Neural crest cell (in vitro differentiated cells): ENCODE data around the gene COL5A1. TPM values are rescaled to one million over a fixed set of nuclear protein-coding genes. Genes with fewer than 3 reads are reported as not detected.
"Not testable (repeated sequence)": the region's sequence is repeated elsewhere in the genome, so short reads cannot be mapped to it uniquely, and the experiment has no call there.

Experiments
- DNase-seq: peaks from one replicate; pipeline ENCODE4 v3.0.0; 2021; ENCODE audit warnings: low read depth, mixed read lengths, low spot score
- H3K27ac Mint-ChIP-seq: one replicate; pipeline ENCODE4 v1.8.0; 2021; ENCODE audit warnings: mild to moderate bottlenecking, mixed read lengths; ENCODE audit not compliant: unreplicated experiment
- H3K27me3 Mint-ChIP-seq: 2 replicates; pipeline ENCODE4 v1.8.0; 2021; ENCODE audit warnings: low read depth, mild to moderate bottlenecking, mixed read lengths
- H3K36me3 Mint-ChIP-seq: 2 replicates; pipeline ENCODE4 v1.8.0; 2021; ENCODE audit warnings: low read depth, mild to moderate bottlenecking, mixed read lengths
- H3K4me1 Mint-ChIP-seq: 2 replicates; pipeline ENCODE4 v1.8.0; 2021; ENCODE audit warnings: mixed read lengths
- H3K4me3 Mint-ChIP-seq: one replicate; pipeline ENCODE4 v1.8.0; 2021; ENCODE audit warnings: mild to moderate bottlenecking, mixed read lengths
- H3K9me3 Mint-ChIP-seq: 2 replicates; pipeline ENCODE4 v1.8.0; 2021; ENCODE audit warnings: mixed read lengths
- total RNA-seq: library from RNA; stranded (reverse); gene quantifications from 2 replicates; pipeline ENCODE4 v1.2.1, GENCODE V29; 2021
- TF ChIP-seq, protein P1 (sequence below): fragments of 200-600 bp; sonication (generic); conservative IDR thresholded peaks from 2 replicates; pipeline ENCODE4 v1.5.0; 2021; ENCODE audit warnings: antibody characterized with exemption, mild to moderate bottlenecking

The COL5A1 gene
- total RNA-seq, 1 donor from 2014 or later = 19.4 TPM

DNA sequence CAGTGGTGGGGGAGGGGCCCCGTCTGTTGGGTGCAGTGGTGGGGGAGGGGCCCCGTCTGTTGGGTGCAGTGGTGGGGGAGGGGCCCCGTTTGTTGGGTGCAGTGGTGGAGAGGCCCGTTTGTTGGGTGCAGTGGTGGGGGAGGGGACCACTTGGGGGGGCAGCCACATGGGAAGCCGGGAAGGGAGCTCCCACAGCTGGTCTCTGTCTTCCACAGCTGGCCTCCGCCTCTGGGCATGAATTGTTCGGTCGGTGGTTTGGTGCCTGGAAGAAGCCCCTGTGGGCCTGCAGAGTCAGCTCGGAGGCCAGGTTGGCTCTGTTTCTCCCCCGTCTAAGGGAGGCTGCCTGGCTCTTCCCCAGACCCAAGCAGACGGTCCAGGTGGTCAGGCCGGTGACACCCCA lies 69.3 kb downstream of the COL5A1 start:
- H3K27ac Mint-ChIP-seq = no peak overlapping the region
- H3K27me3 Mint-ChIP-seq = no peaks in the 10 kb centered on the region
- peaks cover 10% of the 10 kb centered on the region for H3K36me3 Mint-ChIP-seq
- no peak for DNase-seq
- TF ChIP-seq, protein P1, sequence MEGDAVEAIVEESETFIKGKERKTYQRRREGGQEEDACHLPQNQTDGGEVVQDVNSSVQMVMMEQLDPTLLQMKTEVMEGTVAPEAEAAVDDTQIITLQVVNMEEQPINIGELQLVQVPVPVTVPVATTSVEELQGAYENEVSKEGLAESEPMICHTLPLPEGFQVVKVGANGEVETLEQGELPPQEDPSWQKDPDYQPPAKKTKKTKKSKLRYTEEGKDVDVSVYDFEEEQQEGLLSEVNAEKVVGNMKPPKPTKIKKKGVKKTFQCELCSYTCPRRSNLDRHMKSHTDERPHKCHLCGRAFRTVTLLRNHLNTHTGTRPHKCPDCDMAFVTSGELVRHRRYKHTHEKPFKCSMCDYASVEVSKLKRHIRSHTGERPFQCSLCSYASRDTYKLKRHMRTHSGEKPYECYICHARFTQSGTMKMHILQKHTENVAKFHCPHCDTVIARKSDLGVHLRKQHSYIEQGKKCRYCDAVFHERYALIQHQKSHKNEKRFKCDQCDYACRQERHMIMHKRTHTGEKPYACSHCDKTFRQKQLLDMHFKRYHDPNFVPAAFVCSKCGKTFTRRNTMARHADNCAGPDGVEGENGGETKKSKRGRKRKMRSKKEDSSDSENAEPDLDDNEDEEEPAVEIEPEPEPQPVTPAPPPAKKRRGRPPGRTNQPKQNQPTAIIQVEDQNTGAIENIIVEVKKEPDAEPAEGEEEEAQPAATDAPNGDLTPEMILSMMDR = no peak
- peaks cover 12% of the 10 kb centered on the region for H3K9me3 Mint-ChIP-seq
- H3K4me3 Mint-ChIP-seq = no peak overlapping the region
- no peaks in the 10 kb centered on the region for H3K4me1 Mint-ChIP-seq

DNA sequence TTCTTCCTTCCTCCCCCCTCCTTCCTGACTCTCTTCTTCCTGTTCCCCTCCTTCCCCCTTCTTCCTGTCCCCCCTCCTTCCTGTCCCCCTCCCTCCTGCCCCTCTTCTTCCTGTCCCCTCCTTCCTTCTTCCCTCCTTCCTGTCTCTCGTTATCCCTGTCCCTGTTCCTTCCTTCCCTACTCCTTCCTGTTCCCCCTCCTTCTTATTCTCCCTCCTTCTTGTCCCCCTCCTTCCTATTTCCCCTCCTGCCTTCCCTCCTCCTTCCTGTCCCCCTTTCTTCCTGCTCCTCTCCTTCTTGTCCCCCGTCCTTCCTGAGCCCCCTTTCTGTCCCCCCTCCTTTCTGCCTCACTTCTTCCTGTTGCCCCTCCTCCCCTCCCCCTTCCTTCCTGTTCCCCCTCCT lies 70.6 kb downstream of the COL5A1 start:
- peaks cover 12% of the 10 kb centered on the region for H3K9me3 Mint-ChIP-seq
- TF ChIP-seq, protein P1 = no peak
- H3K4me1 Mint-ChIP-seq = no peaks in the 10 kb centered on the region
- DNase-seq = no peak
- H3K36me3 Mint-ChIP-seq = peaks cover 10% of the 10 kb centered on the region
- H3K27ac Mint-ChIP-seq = no peak overlapping the region
- H3K4me3 Mint-ChIP-seq = no peak overlapping the region
- no peaks in the 10 kb centered on the region for H3K27me3 Mint-ChIP-seq

DNA sequence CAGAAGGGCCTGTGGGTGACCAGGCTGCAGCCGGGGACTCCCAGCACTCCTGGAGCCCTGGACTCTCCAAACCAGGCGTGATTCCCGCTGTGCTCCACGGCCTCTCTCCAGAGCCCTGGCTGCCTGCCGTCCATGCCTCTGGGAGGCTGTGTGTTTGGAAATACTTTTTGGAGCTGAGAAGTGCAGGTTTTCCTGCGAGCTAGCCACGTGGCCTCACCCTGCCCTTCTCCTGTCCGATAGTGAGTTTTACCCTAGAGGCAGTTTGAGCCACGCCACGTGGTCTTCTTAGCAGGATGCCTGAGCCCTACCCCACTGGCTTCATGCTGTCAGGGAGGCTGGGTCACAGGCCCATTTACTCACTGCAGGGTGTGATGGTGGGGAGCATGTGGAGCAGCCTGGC lies 71.3 kb downstream of the COL5A1 start:
- H3K9me3 Mint-ChIP-seq = peaks cover 12% of the 10 kb centered on the region
- H3K4me3 Mint-ChIP-seq = no peak overlapping the region
- no peaks in the 10 kb centered on the region for H3K4me1 Mint-ChIP-seq
- DNase-seq = no peak
- H3K36me3 Mint-ChIP-seq = peaks cover 10% of the 10 kb centered on the region
- TF ChIP-seq, protein P1 = no peak
- no peaks in the 10 kb centered on the region for H3K27me3 Mint-ChIP-seq
- H3K27ac Mint-ChIP-seq = peak overlapping the region; percentile 4

DNA sequence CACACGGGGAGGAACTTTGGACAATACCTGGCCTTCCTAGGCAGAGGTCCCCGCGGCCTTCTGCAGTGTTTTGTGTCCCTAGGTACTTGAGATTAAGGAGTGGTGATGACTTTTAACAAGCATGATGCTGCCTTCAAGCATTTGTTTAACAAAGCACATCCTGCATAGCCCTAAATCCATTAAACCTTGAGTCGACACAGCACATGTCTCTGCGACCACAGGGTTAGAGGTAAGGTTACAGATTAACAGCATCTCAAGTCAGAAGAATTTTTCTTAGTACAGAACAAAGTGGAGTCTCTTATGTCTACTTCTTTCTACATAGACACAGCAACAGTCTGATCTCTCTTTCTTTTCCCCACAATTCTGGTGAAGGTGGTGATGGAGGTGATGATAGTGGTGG lies 73.9 kb downstream of the COL5A1 start:
- H3K4me3 Mint-ChIP-seq, DNase-seq, H3K36me3 Mint-ChIP-seq, H3K4me1 Mint-ChIP-seq, H3K27ac Mint-ChIP-seq, H3K27me3 Mint-ChIP-seq: not testable (repeated sequence)
- peaks cover 12% of the 10 kb centered on the region for H3K9me3 Mint-ChIP-seq

DNA sequence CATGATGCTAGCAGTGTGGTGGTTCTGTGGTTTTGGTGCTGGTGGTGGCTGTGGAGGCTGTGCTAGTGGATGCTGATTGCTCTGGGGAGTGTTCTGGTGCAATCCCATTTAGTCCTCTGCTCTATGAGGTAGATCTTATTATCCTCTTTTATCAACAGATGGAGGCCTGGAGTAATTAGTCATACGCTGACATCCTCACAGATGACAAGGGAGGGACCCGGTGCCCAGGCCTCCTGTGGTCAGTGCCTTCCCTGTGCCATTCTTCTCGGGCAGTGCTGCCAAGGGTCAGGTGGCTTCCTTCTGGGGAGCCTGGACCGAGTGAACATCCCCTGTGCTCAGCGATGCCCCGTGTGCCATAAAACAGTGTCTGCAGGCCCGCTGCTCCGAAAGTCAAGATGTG lies 74.5 kb downstream of the COL5A1 start:
- no peak overlapping the region for H3K4me3 Mint-ChIP-seq
- TF ChIP-seq, protein P1 = no peak
- no peak for DNase-seq
- H3K36me3 Mint-ChIP-seq = peaks cover 10% of the 10 kb centered on the region
- H3K27ac Mint-ChIP-seq = no peak overlapping the region
- no peaks in the 10 kb centered on the region for H3K4me1 Mint-ChIP-seq
- peaks cover 12% of the 10 kb centered on the region for H3K9me3 Mint-ChIP-seq
- no peaks in the 10 kb centered on the region for H3K27me3 Mint-ChIP-seq

DNA sequence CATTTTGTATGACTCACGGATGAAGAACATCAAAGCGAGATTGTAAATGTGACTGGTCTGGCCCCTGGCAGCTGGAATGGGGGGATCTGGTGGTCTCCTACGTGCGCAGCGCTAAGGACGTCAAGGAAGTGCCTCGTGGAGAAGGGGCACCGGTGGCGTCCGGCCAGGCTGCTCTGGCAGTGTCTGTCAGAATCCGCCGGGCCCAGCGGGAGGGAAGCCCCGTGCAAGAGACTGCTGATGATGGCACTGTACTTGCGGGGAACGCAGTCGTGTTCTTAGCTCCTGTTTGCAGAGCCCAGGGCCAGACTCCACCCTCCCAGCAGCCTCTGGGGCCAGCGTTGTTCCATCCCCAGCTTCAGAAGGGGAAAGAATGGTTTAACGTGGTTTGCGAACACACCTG lies 75.5 kb downstream of the COL5A1 start:
- peaks cover 12% of the 10 kb centered on the region for H3K9me3 Mint-ChIP-seq
- peaks cover 10% of the 10 kb centered on the region for H3K36me3 Mint-ChIP-seq
- TF ChIP-seq, protein P1 = no peak
- no peak for DNase-seq
- no peaks in the 10 kb centered on the region for H3K27me3 Mint-ChIP-seq
- no peaks in the 10 kb centered on the region for H3K4me1 Mint-ChIP-seq
- H3K27ac Mint-ChIP-seq = no peak overlapping the region
- H3K4me3 Mint-ChIP-seq = no peak overlapping the region
